Measurements from ENCODE around the gene PRKCH.

The PRKCH gene

GRCh38 chr14:61288228-61288627 lies 33.2 kb upstream of the PRKCH start:
- DNase-seq (ENCODE audit: low spot score), result no peak
- in situ Hi-C loops (cut with MboI; ENCODE audit: low pct_unique_long_range_greater_than_20kb, low sequenced_read_pairs, unreplicated experiment), result loop anchor here (25.0 kb wide), 1 partner anchor 549 kb away; no protein-coding TSS in a partner anchor
- TF ChIP-seq, protein P1, sequence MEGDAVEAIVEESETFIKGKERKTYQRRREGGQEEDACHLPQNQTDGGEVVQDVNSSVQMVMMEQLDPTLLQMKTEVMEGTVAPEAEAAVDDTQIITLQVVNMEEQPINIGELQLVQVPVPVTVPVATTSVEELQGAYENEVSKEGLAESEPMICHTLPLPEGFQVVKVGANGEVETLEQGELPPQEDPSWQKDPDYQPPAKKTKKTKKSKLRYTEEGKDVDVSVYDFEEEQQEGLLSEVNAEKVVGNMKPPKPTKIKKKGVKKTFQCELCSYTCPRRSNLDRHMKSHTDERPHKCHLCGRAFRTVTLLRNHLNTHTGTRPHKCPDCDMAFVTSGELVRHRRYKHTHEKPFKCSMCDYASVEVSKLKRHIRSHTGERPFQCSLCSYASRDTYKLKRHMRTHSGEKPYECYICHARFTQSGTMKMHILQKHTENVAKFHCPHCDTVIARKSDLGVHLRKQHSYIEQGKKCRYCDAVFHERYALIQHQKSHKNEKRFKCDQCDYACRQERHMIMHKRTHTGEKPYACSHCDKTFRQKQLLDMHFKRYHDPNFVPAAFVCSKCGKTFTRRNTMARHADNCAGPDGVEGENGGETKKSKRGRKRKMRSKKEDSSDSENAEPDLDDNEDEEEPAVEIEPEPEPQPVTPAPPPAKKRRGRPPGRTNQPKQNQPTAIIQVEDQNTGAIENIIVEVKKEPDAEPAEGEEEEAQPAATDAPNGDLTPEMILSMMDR (IDR thresholded peaks at IDR 0.05; ENCODE audit: extremely low read depth, insufficient read depth, missing control alignments), result no peak

- no peak for DNase-seq (ENCODE audit: low spot score)
- in situ Hi-C loops (cut with MboI; ENCODE audit: low pct_unique_long_range_greater_than_20kb, low sequenced_read_pairs, unreplicated experiment), result loop anchor here (25.0 kb wide), 1 partner anchor 549 kb away; no protein-coding TSS in a partner anchor
- TF ChIP-seq, protein P1 (IDR thresholded peaks at IDR 0.05; ENCODE audit: extremely low read depth, insufficient read depth, missing control alignments), result no peak
Measured at GRCh38 chr14:61288720-61289119, 32.7 kb upstream of the PRKCH start.

DNA sequence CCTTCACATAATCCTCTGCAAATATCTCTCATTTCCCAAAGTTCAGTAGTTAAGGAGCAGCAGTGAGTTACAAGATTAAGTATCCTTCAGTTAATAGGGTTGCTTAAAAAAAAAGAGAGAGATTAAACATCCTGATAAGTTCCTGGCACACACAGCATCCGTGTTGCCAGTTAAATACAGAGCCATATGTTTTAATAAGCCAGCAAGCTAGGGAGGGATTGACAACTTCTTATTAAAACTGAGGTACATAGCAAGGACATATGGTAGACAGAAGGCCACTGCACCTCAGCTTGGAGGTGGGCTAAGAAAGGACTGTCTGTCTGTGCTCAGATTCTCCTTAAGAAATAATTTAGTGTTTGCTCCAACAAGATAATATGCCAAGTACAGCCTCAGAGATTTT lies 30.7 kb upstream of the PRKCH start:
- DNase-seq (ENCODE audit: low spot score), result no peak
- in situ Hi-C loops (cut with MboI; ENCODE audit: low pct_unique_long_range_greater_than_20kb, low sequenced_read_pairs, unreplicated experiment), result loop anchor here (25.0 kb wide), 1 partner anchor 547 kb away; no protein-coding TSS in a partner anchor

DNA sequence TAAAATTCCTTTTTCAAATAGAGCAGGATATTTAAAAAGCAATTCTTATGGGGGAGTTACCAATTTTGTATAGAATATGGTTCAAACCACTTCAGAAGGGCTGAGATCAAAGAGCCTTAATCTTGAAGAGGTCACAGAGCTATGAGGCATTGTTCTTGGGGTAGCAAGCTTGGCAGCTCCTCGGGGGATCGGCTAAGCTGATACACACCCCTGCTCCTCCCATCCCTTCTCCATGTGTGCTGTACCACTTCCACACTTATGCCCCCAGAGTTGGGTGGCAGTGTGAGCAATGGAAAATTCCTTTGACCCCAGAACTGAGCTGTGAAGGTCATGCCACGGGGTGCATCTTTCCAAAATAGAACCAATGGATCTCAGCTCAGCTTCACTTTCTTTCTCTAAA lies 25.2 kb upstream of the PRKCH start:
- in situ Hi-C loops (cut with MboI; ENCODE audit: low pct_unique_long_range_greater_than_20kb, low sequenced_read_pairs, unreplicated experiment), result loop anchor here (25.0 kb wide), 1 partner anchor 541 kb away; no protein-coding TSS in a partner anchor
- TF ChIP-seq, protein P1 (IDR thresholded peaks at IDR 0.05; ENCODE audit: extremely low read depth, insufficient read depth, missing control alignments), result no peak

More for the DNA sequence above, 30.7 kb upstream of the PRKCH start:
- TF ChIP-seq, protein P1 (IDR thresholded peaks at IDR 0.05; ENCODE audit: extremely low read depth, insufficient read depth, missing control alignments), result no peak

GRCh38 chr14:61296719-61297502 lies 24.5 kb upstream of the PRKCH start:
- TF ChIP-seq, protein P1 (IDR thresholded peaks at IDR 0.05; ENCODE audit: extremely low read depth, insufficient read depth, missing control alignments), result peak; percentile 63
- DNase-seq (ENCODE audit: low spot score), result no peak
- in situ Hi-C loops (cut with MboI; ENCODE audit: low pct_unique_long_range_greater_than_20kb, low sequenced_read_pairs, unreplicated experiment), result loop anchor here (25.0 kb wide), 1 partner anchor 540 kb away; no protein-coding TSS in a partner anchor

More for the DNA sequence above, 25.2 kb upstream of the PRKCH start:
- no peak for DNase-seq (ENCODE audit: low spot score)

DNA sequence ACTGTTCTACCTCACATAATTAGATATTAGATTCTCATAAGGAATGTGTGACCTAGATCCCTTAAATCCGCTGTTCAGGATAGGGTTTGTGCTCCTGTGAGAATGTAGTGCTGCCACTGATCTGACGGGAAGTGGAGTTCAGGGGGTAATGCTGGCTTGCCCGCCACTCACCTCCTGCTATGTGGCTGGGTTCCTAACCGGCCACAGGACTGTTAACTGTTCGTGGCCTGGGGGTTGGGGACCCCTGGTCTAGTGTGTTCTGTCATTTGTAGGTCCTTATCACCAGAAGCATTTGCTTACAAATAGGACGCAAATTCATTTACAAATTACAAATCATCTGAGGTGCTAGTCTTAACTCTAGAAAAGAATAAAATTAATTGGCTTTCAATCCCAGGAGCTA lies 23.8 kb upstream of the PRKCH start:
- DNase-seq (ENCODE audit: low spot score), result no peak
- TF ChIP-seq, protein P1 (IDR thresholded peaks at IDR 0.05; ENCODE audit: extremely low read depth, insufficient read depth, missing control alignments), result no peak
- in situ Hi-C loops (cut with MboI; ENCODE audit: low pct_unique_long_range_greater_than_20kb, low sequenced_read_pairs, unreplicated experiment), result loop anchor here (25.0 kb wide), 1 partner anchor 540 kb away; no protein-coding TSS in a partner anchor

All from GM13977 (cell line).